Activated CD4-positive, CD25-positive, alpha-beta regulatory T cell treated with anti-CD3 and anti-CD28 coated beads, Interleukin-2, amount 50 U/mL, for 72 hours (primary cell): Measurements from ENCODE around the gene ZNF578.
A peak's percentile ranks its signal among the peaks of the same experiment; 100 is the strongest.
"Not testable (repeated sequence)": the region's sequence is repeated elsewhere in the genome, so short reads cannot be mapped to it uniquely, and the experiment has no call there.

Source experiments
- DNase-seq: peaks from one replicate; pipeline ENCODE4 v3.0.0; 2021

The ZNF578 gene

DNA sequence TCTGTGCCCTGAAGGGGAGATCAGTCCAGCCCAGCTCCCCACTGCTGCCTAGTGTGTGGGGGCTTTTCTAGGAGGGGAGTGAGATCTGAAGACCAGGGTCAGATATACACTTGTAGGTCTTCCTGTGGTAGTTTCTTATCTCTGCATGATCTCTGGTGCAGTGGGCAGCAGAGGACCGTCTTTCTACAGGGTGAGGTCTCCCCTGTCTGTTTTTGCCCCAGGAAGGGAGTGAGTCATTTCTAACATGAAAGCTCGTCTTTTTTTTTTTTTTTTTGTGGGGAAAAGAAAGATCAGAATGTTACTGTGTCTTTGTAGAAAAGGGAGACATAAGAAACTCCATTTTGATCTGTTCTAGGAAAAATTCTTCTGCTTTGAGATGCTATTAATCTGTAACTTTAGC is 65.3 kb downstream of the ZNF578 start:
- DNase-seq: no peak

DNA sequence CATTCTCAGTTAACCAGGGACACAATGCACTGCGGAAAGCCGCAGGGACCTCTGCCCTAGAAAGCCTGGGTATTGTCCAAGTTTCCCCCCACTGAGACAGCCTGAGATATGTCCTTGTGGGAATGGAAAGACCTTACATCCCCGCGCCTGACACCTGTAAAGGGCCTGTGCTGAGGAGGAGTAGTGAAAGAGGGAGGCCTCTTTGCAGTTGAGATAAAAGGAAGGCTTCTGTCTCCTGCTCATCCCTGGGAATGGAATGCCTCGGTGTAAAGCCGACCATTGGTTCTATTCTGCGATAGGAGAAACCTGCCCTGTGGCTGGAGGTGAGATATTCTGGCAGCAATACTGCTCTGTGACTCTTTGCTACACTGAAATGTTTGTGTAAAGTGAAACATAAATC is 65.8 kb downstream of the ZNF578 start:
- DNase-seq: not testable (repeated sequence)

DNA sequence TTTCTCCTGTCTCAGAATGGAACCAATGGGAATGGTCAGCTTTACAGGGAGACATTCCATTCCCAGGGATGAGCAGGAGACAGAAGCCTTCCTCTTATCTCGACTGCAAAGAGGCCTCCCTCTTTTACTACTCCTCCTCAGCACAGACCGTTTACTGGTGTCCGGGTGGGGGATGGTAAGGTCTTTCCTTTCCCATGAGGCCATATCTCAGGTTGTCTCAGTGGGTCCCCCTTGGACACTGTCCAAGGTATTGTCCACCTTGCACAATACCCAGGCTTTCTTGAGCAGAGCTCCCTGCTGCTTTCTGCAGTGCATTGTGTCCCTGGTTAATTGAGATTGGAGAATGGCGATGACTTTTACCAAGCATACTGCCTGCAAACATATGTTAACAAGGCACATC is 66.7 kb downstream of the ZNF578 start:
- DNase-seq: no peak

DNA sequence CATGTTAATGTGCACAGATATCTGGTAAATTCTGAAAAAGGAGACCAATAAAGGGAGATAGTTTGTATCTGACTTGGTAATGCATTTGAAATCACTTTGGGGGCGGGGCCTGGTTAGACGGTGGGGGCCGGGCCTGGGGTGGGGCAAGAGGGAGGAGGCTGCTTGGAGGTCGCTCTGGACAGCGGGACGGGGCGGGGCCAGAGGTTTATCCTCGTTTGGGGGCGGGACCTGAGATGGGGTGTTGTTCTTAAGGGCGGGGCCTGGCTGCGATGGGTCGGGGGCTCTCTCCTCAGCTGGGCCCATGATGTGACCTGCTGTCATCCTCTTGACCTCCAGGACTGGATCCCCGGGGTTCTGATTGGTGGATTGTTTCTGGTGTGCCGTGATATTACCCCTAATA is 69.2 kb downstream of the ZNF578 start:
- DNase-seq: no peak

DNA sequence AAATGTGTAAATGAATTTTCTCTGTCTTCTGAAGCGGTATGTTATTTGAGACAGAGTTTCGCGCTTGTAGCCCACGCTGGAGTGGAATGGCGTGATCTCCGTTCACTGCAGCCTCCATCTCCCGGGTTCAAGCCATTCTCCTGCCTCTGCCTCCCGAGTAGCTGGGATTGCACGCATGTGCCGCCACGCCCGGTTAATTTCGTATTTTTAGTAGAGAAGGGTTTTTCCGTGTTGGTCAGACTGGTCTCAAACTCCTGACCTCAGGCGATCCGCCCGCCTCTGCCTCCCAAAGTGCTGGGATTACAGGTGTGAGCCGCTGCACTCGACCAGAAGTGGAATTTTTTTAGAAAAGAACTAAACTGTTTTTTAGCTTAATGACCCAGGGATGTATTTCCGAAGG is 70.7 kb downstream of the ZNF578 start:
- no peak for DNase-seq

DNA sequence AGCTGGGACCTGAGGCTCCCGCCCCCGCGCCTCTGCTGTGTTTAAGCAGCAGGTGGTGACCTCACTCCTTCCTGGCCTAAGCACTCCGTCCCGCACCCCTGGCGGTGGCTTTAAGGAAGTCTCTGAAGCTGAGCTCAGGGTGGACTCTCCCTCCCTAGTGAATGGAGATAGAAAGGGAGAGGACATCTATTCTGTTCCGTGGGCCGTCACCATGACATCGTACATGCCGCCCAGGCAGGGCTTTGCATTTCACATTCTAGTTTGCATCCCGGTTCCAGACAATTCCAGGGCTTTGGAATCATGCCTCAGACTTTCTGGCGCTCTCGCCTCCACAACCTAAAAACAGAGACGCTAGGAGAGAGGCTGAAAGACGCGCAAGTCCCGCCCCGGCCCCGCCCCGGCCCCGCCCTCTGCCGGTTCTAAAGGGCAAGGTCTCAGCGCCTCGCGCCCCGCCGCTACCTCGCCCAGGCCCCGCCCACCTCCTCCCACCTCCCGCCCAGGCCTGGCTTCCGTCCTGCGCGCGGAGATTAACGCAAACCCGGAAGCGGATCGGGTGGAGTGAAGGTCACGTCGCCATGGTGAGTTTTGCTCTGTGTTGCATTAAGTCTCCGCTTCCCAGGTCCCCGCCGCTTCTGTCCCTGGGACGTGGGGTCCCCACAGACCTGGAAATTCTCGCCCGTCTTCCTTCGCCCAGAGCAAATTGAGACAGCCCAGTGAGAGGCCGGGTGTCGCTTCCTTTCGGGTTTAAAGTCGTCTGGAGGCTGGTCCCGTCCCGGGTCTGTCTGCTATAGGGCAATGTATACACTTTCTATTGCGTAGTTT is 74.0 kb downstream of the ZNF578 start, which contains the start of gene ZNF808:
Gene ZNF808, plus strand, starts transcription at position 535 of the 822 bp plus-strand sequence. CDS start 15,617 bp downstream, outside the sequence.
- peak; percentile 90 for DNase-seq

DNA sequence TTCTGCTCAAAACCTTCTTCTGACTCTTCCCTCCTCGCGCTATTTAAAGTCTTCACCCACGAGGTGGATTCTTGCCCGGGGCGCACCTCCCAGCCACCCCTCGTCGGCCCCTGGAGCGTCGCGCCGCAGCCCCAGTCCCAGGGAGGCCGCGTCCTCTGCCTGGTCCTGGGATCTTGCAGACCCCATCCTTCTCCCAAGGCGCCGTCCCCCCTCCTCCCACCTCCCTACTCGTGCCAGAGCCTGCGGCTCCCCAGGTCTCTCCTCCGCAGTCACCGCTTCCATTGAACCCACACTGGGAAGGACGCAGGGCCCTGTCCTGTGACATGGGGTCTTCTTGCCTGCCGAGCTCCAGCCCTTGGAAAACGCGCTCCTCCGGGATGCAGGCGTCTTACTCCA is 74.6 kb downstream of the ZNF578 start:
- DNase-seq: no peak

DNA sequence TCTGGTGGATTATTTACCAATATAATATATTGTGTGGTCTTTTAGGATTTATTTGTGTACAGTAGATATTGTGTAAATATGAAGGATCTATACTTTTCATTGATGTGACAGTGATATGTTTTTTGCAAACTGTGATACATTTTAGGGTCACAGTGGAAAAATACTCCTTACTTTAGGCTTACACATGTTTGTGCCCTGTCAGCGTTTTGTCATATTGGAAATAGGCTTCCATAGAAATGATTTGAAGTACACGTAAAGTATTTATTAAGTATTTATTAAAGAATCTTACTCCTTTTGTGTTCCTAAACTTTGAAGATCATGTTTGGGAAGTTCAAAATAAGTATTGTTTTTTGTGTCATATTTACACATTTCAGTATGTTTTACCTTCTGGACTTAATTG is 79.1 kb downstream of the ZNF578 start:
- DNase-seq: no peak

DNA sequence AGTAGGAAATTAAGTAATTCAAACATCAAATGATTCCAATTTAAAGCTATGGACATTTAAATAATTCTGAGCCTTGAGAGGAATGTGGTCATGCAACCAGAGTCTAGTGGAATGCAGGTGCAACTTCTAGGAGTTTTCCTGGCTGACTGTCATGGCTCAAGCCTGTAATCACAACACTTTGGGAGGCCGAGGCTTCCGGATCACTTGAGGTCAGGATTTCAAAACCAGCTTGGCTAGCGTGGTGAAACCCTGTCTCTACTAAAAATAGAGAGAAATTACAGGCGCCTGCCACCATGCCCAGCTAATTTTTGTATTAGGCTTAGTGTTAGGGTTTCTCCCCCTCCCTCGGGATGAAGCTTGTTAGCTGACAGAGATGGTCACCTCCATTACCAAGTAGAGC is 80.5 kb downstream of the ZNF578 start:
- DNase-seq: no peak

DNA sequence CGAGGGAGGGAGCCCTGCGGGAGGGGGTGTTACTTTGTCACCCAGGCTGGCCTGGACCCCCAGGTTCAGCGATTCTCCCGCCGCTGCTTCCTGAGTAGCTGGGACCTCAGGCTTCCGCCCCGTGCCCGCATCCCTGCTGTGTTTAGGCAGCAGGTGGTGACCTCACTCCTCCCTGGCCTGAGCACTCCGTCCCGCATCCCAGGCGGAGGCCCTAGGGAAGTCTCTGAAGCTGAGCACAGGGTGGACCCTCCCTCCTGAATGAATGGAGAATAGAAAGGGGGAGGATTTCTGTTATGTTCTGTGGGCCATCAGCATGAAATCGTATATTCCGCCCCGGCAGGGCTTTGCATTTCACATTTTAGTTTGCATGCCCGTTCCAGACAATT is 82.0 kb downstream of the ZNF578 start:
- peak; percentile 36 for DNase-seq

DNA sequence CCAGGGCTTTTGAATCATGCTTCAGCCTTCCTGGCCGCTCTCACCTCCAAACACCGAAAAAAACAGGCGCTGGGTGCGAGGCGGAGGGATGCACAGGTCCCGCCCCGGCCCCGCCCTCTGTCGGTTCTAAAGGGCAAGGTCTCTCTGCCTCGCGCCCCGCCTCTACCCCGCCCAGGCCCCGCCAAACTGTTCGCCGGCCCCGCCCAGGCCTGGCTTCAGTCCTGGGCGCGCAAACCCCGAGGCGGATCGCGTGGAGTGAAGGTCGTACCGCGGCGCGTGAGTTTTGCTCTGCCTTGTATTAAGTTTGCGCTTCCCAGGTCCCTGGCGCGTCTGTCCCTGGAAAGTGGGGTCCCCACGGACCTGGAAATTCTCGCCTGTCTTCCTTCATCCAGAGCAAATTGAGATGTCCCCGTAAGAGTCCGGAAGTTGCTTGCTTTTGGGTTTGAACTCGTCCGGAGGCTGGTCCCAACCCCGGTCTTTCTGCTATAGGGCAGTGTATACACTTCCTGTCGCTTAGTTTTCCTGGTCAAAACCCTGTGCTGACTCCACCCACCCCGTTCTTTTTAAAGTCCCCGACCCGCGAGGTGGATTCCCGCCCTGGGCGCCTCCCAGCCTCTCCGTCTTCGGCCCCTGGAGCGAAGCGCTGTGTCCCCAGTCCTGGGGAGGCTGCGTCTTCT is 82.6 kb downstream of the ZNF578 start:
- peak; percentile 84 for DNase-seq

DNA sequence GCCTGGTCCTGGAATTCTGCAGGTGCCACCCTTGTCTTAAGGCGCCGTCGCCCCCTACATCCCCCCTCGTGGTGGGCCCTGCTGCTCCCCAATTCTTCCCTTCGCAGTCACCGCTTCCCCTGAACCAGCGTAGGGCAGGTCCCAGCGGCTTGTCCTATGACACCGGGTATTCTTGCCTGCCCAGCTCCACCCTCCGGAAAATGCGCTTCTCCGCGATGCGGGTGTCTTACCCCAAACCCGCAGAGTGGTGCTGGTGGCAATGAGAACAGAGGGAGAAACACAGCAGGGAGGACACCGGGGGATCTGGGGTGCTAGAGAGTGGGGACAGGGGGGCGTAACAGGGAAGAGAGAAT is 83.1 kb downstream of the ZNF578 start:
- DNase-seq: no peak

DNA sequence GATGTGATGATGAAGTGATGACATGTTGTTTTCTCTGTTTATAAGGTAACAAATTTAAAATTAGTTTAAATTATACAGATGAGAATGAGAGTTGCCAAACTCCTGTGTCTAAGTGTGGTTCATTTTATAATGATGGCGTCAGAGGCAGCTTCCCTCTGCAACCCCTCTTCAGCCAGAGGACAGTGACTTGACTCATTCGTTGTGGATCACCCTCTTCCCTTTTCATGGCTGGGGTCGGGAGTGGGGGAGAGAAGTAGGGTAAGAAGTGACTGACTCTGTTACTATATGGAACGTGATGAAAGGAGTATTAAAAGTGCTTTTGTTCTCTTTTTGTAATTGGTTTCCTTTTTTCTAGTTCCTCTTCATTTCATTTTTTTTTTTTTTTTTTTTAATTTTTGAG is 85.5 kb downstream of the ZNF578 start:
- DNase-seq: not testable (repeated sequence)

DNA sequence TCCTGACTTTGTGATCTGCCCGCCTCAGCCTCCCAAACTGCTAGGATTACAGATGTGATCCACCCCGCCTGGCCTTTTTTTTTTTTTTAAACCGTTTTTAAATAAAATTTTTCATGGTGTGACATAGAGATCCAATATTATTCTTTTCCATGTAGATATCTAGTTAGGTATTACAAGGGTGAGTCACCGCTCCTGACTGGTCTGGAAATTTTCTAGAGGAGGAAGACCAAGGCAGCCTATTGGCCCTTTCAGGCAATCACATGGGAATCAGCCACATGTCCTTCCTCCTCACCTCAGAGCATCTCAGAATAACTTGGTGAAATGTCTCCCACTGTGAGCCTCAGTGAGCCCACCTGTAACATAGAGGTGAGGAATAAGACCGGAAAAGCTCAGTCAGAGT is 87.8 kb downstream of the ZNF578 start:
- not testable (repeated sequence) for DNase-seq

DNA sequence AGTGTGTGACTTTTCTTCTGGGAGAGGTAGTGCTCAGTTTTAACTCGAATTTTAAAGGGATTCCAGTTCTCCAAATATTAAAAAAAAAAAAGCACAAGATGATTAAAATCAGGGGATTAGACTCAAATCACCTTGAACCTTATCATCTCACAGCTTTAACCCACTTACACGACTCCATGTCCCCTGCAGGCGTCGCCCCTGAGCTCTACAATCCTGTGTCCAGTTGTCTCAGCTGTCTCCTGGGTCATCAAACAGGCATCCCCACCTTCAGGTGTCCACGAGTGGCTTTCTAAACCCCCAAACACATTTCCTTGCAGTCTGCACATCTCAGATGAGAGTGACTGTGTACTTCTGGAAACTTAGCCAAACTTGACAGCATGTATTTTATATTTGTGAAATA is 88.3 kb downstream of the ZNF578 start:
- DNase-seq: no peak

DNA sequence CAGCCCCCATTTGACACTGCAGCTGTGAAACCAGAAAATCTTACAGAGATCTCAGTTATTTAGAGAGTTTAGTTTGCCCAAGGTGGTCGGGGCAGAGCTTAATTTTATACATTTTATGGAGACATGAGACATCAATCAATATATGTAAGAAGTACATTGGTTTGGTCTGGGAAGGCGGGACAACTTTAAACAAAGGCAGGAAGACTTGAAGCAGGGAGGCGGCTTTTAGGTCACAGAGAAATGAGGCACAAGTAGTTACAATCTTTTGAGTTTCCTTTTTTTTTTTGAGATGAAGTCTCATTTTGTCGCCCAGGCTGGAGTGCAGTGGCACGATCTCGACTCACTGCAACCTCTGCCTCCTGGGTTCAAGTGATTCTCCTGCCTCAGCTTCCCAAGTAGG is 89.2 kb downstream of the ZNF578 start:
- DNase-seq: not testable (repeated sequence)

DNA sequence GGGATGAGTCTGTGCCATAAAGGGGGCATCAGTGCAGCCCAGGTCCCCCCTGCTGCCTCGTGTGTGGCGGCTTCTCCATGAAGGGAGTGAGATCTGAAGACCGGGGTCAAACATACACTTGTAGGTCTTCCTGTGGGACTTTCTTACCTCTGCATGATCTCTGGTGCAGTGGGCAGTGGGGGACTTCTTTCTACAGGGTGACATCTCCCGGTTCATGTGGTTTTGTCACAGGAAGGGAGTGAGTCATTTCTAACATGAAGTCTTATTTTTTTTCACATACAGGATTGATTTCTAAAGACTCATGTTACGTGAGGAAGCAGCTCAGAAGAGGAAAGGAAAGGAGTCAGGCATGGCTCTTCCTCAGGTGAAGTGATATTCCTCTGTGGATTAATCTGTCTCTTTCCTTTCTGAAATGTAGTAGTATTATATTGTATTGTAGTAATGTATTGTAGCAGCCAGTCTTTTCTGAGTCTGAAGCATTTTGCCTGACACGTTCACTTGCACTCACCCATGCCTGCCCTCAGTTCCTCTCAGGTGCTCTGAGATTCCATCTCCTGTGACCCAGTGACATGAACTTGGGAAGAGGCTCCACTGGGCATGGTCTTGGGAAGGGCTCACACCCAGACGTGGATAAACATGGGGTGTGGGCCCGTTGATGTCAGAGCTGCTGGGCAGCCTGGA is 89.8 kb downstream of the ZNF578 start:
- no peak for DNase-seq

DNA sequence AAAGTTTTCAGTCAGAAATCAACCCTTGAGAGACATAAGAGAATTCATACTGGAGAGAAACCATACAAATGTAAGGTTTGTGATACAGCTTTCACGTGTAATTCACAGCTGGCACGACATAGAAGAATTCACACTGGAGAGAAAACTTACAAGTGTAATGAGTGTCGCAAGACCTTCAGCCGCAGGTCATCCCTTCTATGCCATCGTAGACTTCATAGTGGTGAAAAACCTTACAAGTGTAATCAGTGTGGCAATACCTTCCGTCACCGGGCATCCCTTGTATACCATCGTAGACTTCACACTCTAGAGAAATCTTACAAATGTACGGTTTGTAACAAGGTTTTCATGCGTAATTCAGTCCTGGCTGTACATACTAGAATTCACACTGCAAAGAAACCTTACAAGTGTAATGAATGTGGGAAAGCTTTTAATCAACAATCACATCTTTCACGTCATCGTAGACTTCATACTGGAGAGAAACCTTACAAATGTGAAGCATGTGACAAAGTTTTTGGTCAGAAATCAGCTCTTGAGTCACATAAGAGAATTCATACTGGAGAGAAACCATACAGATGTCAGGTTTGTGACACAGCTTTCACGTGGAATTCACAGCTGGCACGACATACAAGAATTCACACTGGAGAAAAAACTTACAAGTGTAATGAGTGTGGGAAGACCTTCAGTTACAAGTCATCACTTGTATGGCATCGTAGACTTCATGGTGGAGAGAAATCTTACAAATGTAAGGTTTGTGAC is 101.0 kb downstream of the ZNF578 start:
- DNase-seq: no peak

DNA sequence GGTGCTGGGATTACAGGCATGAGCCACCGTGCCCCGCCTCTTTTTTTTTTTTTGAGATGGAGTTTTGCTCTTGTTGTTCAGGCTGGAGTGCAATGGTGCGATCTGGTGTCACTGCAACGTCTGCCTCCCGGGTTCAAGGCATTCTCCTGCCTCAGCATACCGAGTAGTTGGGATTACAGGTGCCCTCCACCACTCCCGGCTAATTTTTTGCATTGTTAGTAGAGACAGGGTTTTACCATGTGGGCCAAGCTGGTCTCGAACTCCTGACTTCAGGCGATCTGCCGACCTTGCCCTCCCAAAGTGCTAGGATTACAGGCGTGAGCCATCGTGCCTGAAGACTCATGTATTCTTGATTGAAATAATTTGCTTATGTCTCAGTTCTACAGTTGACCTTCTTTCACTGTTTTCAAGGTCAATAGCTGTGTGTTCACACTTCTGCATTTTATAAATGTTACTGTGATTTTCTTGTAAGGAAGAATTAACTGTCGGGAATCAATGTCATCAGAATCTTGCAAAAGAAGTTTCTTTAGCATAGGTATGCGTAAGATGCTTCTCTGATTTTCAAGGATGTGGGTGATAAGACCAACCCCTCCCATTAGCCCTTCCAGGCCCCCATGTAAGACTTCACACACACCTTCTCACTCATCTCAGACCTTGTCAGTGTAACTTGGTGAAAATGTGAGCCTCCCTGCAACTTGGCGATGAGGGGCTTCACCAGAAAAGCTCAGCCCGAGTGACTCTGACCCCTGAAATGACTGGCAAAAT is 104.1 kb downstream of the ZNF578 start:
- no peak for DNase-seq

DNA sequence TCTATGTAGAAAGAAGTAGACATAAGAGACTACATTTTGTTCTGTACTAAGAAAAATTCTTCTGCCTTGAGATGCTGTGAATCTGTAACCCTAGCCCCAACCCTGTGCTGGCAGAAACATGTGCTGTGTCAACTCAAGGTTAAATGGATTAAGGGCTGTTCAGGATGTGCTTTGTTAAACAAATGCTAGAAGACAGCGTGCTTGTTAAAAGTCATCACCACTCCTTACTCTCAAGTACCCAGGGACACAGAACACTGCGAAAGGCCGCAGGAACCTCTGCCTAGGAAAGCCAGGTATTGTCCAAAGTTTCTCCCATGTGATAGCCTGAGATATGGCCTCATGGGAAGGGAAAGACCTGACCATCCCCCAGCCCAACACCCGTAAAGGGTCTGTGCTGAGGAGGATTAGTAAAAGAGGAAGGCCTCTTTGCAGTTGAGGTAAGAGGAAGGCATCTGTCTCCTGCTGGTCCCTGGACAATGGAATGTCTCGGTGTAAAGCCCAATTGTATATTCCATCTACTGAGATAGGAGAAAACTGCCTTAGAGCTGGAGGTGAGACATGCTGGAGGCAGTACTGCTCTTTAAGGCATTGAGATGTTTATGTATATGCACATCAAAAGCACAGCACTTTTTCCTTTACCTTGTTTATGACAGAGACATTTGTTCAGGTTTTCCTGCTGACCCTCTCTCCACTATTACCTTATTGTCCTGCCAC is 105.5 kb downstream of the ZNF578 start:
- DNase-seq: not testable (repeated sequence)

DNA sequence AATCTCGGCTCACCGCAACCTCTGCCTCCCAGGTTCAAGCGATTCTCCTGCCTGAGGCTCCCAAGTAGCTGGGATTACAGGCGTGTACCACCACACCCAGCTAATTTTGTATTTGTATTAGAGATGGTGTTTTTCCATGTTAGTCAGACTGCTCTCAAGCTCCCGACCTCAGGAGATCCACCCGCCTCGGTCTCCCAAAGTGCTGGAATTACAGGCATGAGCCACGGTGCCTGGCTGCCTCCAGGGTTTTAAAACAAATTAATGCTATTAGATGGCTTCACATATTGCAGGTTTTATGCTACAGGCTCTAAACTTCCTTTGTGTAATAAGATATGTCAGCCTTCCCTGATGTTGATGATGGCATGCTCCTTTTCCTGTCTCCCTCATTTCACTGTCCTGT is 108.3 kb downstream of the ZNF578 start:
- DNase-seq: not testable (repeated sequence)
